Measurements from ENCODE around the gene SLU7.

SLU7 gene

GRCh38 chr5:160363660-160364395, 55.1 kb downstream of the SLU7 start:
- no peak for FAIRE-seq

GRCh38 chr5:160363211-160363610, 55.7 kb downstream of the SLU7 start:
- FAIRE-seq, result no peak

DNA sequence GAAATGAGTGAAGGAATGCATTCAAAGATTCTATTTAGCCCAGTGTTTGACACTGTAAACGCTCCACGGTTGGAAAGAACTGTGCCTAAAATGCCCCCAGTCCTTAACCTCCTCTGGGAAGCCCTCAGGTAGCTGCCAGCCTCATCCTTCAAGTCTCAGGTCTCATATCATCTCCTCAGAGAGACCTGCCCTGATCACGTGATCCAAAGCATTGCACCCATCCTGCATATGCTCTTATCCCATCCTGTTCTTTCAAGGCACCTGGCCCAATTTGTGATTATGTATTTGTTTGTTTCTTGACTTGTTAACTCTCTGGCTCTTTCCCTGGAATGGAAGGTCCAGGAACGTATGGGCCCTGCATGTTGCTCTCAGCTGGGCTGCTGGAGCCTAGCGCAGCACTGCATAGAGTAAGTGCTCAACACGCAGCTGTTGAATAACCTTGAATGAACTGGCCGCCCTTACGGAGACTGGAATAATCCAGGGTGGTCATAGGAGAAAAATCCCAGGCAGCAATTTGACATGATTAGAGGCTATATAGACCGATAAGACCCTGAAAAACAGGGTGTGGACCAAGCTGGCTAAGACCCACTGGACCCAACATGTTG, 57.2 kb downstream of the SLU7 start:
- no peak for FAIRE-seq

GRCh38 chr5:160360310-160360709, 58.6 kb downstream of the SLU7 start:
- FAIRE-seq, result no peak

DNA sequence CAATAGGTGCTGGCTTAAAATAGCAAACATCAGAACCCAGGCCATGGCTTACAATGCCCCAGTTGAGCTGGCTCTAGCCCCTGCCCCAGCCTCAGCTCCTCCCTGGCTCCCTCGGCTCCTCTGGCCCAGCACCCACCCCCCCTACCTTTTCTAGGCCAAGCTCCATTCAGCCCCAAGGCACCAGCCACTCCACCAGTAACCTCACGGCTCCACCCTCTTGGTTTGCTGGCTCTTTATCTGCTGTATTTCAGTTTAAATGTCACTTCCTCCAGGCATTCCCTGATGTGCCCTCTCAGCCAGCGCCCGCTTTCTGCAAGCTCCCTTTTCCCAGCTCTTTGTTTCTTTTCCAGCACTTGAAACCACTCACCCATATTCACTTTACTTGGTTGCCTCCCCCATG, 59.1 kb downstream of the SLU7 start:
- no peak for FAIRE-seq

GRCh38 chr5:160359242-160359641, 59.6 kb downstream of the SLU7 start:
- FAIRE-seq, result no peak

- no peak for FAIRE-seq
These were observed 60.9 kb downstream of the SLU7 start for GRCh38 chr5:160357861-160358411.

DNA sequence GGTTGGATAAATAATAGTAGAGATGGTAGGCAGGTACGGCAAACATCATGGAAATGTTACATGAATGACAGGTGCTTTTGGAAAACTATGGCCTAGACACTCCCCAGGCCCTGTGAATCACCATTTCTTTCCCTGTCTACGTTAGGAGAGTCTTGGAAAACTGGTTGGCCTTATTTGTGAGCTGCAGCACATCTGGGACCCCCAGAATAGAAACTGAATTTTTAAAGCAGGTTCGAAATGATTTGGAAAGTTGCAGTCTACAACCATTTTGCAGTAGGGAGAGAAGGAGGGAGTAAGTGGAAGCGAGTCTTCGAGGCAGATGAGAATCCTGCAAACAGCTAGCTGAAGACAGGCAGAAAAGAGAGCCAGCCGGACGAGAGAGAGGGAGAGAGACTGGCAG, 61.5 kb downstream of the SLU7 start:
- no peak for FAIRE-seq

- no peak for FAIRE-seq
These were observed 62.1 kb downstream of the SLU7 start for GRCh38 chr5:160356550-160357347.

DNA sequence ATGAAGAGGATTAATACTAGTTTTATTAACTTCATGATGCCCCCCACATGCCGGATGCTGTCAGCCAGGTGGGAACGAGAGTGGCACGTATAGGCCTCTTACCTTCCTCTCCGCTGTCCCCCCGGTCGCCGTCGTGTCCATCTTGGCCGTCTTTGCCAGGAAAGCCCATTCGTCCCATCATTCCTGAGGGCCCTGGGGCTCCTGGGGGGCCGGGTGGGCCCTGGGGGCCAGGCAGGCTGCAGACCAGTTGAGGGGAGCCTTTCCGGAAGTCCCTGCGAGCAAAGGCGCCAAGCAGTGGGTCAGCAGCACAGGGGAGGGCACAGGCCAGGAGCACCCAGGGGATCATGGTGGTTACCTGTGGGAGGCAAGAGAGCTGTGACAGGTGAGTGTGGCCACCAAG, 64.2 kb downstream of the SLU7 start:
- no peak for FAIRE-seq

DNA sequence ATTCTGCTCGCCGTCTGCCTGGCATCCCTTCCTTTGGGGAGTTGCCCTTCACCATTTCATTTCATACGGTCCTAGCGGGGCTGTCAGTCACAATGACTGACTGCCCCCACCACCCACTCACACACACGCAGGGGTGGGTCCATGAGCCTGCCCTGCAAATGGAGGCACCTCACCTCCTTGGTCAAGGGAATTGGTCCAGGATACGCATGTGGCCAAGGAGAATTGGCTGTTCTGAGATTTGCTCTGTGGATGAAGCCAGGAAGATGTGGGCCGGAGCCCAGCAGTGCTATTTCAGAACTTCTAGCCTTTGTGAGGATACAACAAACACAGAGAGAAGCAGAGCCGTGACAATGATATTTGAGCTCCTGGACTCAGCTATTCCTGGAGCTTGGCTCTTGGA, 65.5 kb downstream of the SLU7 start:
- FAIRE-seq, result no peak

DNA sequence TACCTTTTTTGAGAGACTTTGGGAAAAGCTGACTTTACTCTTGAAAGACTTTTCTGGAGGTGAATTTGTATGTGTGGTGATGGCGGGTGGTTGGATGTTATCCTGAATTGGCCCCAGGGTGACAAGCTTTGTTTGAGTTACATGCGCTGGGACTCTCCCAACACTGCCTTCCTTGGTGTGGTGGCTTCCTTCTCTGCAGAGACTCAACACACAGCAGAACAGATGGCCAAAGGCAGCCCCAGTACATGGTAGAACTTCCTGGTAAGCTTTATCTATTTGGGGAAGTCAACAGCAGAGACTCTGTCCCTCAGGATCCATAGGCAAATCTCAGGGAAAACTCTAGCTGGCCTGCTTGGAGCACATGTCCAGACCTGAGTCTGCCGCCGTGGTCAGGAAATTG, 66.6 kb downstream of the SLU7 start:
- FAIRE-seq, result no peak

Measured in A204.1 (cell line).